GM19438 (cell line): ENCODE results near the gene SPIC.

Experiments used
- ATAC-seq: cut with Tn5 transposase; IDR thresholded peaks from one replicate; pipeline ENCODE4 v1.9.1; 2021; ENCODE audit warnings: low read depth; ENCODE audit not compliant: unreplicated experiment

SPIC gene

GRCh38 chr12:101527682-101528081, 52.5 kb downstream of the SPIC start:
- ATAC-seq: no peak

- no peak for ATAC-seq
Measured at GRCh38 chr12:101536069-101536674, 61.0 kb downstream of the SPIC start.
